Measurements from ENCODE around the gene PPIF.

PPIF gene

GRCh38 chr10:79349072-79349491, 1.8 kb downstream of the PPIF start:
- no peak for DNase-seq (ENCODE audit: low read depth in 3 of 3)

GRCh38 chr10:79349766-79350406, 2.6 kb downstream of the PPIF start:
- DNase-seq (ENCODE audit: low read depth in 3 of 3): no peak

GRCh38 chr10:79350407-79351154, 3.3 kb downstream of the PPIF start:
- DNase-seq (ENCODE audit: low read depth in 3 of 3): no peak

- no peak for DNase-seq (ENCODE audit: low read depth in 3 of 3)
These were observed 4.1 kb downstream of the PPIF start for GRCh38 chr10:79351332-79351731.

- no peak for DNase-seq (ENCODE audit: low read depth in 3 of 3)
These were observed 5.0 kb downstream of the PPIF start for GRCh38 chr10:79352035-79352877.

- DNase-seq (ENCODE audit: low read depth in 3 of 3): no peak
These were observed 5.7 kb downstream of the PPIF start for GRCh38 chr10:79353000-79353406.

GRCh38 chr10:79353726-79354125, 6.5 kb downstream of the PPIF start:
- DNase-seq (ENCODE audit: low read depth in 3 of 3): no peak

GRCh38 chr10:79354141-79354540, 6.9 kb downstream of the PPIF start:
- DNase-seq (ENCODE audit: low read depth in 3 of 3): no peak

- DNase-seq (ENCODE audit: low read depth in 3 of 3): no peak
These were observed 7.3 kb downstream of the PPIF start for GRCh38 chr10:79354615-79355014.

GRCh38 chr10:79355420-79356017, 8.2 kb downstream of the PPIF start:
- no peak for DNase-seq (ENCODE audit: low read depth in 3 of 3)

GRCh38 chr10:79356104-79356503, 8.8 kb downstream of the PPIF start:
- DNase-seq (ENCODE audit: low read depth in 3 of 3): no peak

GRCh38 chr10:79357180-79357579, 9.9 kb downstream of the PPIF start:
- DNase-seq (ENCODE audit: low read depth in 3 of 3): no peak

GRCh38 chr10:79358811-79359210, 11.5 kb downstream of the PPIF start:
- no peak for DNase-seq (ENCODE audit: low read depth in 3 of 3)

GRCh38 chr10:79359816-79360498, 12.7 kb downstream of the PPIF start:
- DNase-seq (ENCODE audit: low read depth in 3 of 3): no peak

- no peak for DNase-seq (ENCODE audit: low read depth in 3 of 3)
These were observed 13.5 kb downstream of the PPIF start for GRCh38 chr10:79360499-79361342.

GRCh38 chr10:79361726-79362397, 14.6 kb downstream of the PPIF start:
- no peak for DNase-seq (ENCODE audit: low read depth in 3 of 3)

GRCh38 chr10:79367426-79368189, 20.3 kb downstream of the PPIF start:
- no peak for DNase-seq (ENCODE audit: low read depth in 3 of 3)

GRCh38 chr10:79372871-79373270, 25.6 kb downstream of the PPIF start:
- DNase-seq (ENCODE audit: low read depth in 3 of 3): no peak

Measured in stimulated activated CD4-positive, alpha-beta T cell treated with anti-CD3 and anti-CD28 coated beads, TNF-alpha, amount 100 ng/mL, for 24 hours (primary cell).